SU-DHL-6 (cell line): Measurements from ENCODE around the gene BUB3.

Experiments
- H2AFZ ChIP-seq: fragments of 200-600 bp; sonication (generic); 2 replicates; pipeline ENCODE4 v1.6.1; 2014; ENCODE audit warnings: low read depth, mild to moderate bottlenecking, moderate library complexity, mixed read lengths, antibody characterized with exemption, low read length; ENCODE audit not compliant: severe bottlenecking
- H3F3A ChIP-seq: fragments of 200-600 bp; shearing (Covaris generic); 2 replicates; pipeline ENCODE4 v1.6.0; 2016; ENCODE audit warnings: antibody characterized with exemption, mild to moderate bottlenecking; ENCODE audit not compliant: insufficient read depth
- H3K27ac ChIP-seq: fragments of 200-600 bp; sonication (generic); 2 replicates; pipeline ENCODE4 v1.5.1; 2016; ENCODE audit warnings: low read depth, mild to moderate bottlenecking, low read length, moderate library complexity, mixed read lengths
- H3K27me3 ChIP-seq: fragments of 200-600 bp; sonication (generic), shearing (Covaris generic); 2 replicates; pipeline ENCODE4 v1.6.0; 2014; ENCODE audit warnings: mild to moderate bottlenecking, low read length
- H3K36me3 ChIP-seq: fragments of 200-600 bp; sonication (generic); 2 replicates; pipeline ENCODE4 v1.6.1; 2014; ENCODE audit warnings: mild to moderate bottlenecking, low read length, mixed read lengths
- H3K4me2 ChIP-seq: fragments of 300-600, 200-600 bp; shearing (Covaris generic), sonication (generic); 2 replicates; pipeline ENCODE4 v1.6.0; 2014; ENCODE audit warnings: low read length, low read depth, mild to moderate bottlenecking; ENCODE audit not compliant: poor library complexity, severe bottlenecking
- H3K4me3 ChIP-seq: fragments of 200-600 bp; sonication (generic); 2 replicates; pipeline ENCODE4 v1.5.1; 2014; ENCODE audit warnings: antibody characterized with exemption, low read length, mild to moderate bottlenecking, mixed read lengths; ENCODE audit not compliant: insufficient read depth, poor library complexity, severe bottlenecking
- H3K79me2 ChIP-seq: fragments of 200-600 bp; sonication (generic); 2 replicates; pipeline ENCODE4 v1.6.1; 2014; ENCODE audit warnings: mild to moderate bottlenecking, low read length, moderate library complexity; ENCODE audit not compliant: insufficient read depth
- H3K9ac ChIP-seq: fragments of 200-600 bp; sonication (generic); 2 replicates; pipeline ENCODE4 v1.7.0; 2014; ENCODE audit warnings: mild to moderate bottlenecking, low read length
- H3K9me2 ChIP-seq: fragments of 200-600 bp; sonication (generic); replicated peaks from 2 replicates; pipeline ENCODE4 v1.6.1; 2014; ENCODE audit warnings: low read length; ENCODE audit not compliant: insufficient read depth
- H3K9me3 ChIP-seq: fragments of 200-600 bp; sonication (generic); 2 replicates; pipeline ENCODE4 v1.6.1; 2014; ENCODE audit warnings: low read length, mixed read lengths; ENCODE audit not compliant: insufficient read depth
- H4K20me1 ChIP-seq: fragments of 200-600 bp; sonication (generic); 2 replicates; pipeline ENCODE4 v1.6.1; 2014; ENCODE audit warnings: low read depth, mild to moderate bottlenecking, antibody characterized with exemption, low read length, moderate library complexity, mixed read lengths
- CTCF ChIP-seq: fragments of 200-600 bp; sonication (generic); IDR thresholded peaks from one replicate; pipeline ENCODE4 v1.5.1; 2017; ENCODE audit warnings: antibody characterized with exemption, mild to moderate bottlenecking, low read length, moderate library complexity; ENCODE audit not compliant: insufficient read depth, poor library complexity, severe bottlenecking
- EZH2phosphoT487 ChIP-seq: fragments of 200-600 bp; sonication (generic), shearing (Covaris generic); conservative IDR thresholded peaks from 2 replicates; pipeline ENCODE4 v1.6.1; 2018; ENCODE audit warnings: mild to moderate bottlenecking, antibody characterized with exemption, low read length, moderate library complexity, mixed read lengths

The BUB3 gene

GRCh38 chr10:123134915-123135414 is 19.2 kb upstream of the BUB3 start:
- Histone ChIP-seq H3K4me3 (no peak overlapping the region), H3F3A (no peaks in the 10 kb centered on the region), H3K27ac (no peak overlapping the region), H3K27me3 (no peaks in the 10 kb centered on the region), H3K4me2 (no peak overlapping the region), H3K36me3 (no peaks in the 10 kb centered on the region), H4K20me1 (no peaks in the 10 kb centered on the region), H2AFZ (no peak overlapping the region), H3K9ac (no peak overlapping the region), H3K79me2 (no peaks in the 10 kb centered on the region), H3K9me2 (no peaks in the 10 kb centered on the region), H3K9me3 (no peaks in the 10 kb centered on the region)
- TF ChIP-seq EZH2phosphoT487, result no peak
- no peak for TF ChIP-seq CTCF

GRCh38 chr10:123135415-123136141 is 18.6 kb upstream of the BUB3 start, which contains the start of gene HMX3:
Gene HMX3 (plus strand): TSS chr10:123135970. CDS start chr10:123136051, 81 bp downstream.
- no peaks in the 10 kb centered on the region for H3K36me3 ChIP-seq
- no peak within 1 kb of the TSS for H2AFZ ChIP-seq
- TF ChIP-seq CTCF (no peak), EZH2phosphoT487 (no peak)
- H3K27ac ChIP-seq, result no peak within 1 kb of the TSS
- H3F3A ChIP-seq, result no peaks in the 10 kb centered on the region
- H3K4me3 ChIP-seq, result no peak within 1 kb of the TSS
- no peaks in the 10 kb centered on the region for H3K27me3 ChIP-seq
- no peaks in the 10 kb centered on the region for H4K20me1 ChIP-seq
- no peak within 1 kb of the TSS for H3K9ac ChIP-seq
- no peaks in the 10 kb centered on the region for H3K9me2 ChIP-seq
- H3K9me3 ChIP-seq, result no peaks in the 10 kb centered on the region
- no peak within 1 kb of the TSS for H3K4me2 ChIP-seq
- H3K79me2 ChIP-seq, result no peaks in the 10 kb centered on the region

- Histone ChIP-seq H3K27ac (no peak overlapping the region), H3K79me2 (no peaks in the 10 kb centered on the region), H3K36me3 (no peaks in the 10 kb centered on the region), H3K4me3 (no peak overlapping the region), H4K20me1 (no peaks in the 10 kb centered on the region), H2AFZ (no peak overlapping the region), H3F3A (no peaks in the 10 kb centered on the region), H3K9ac (no peak overlapping the region), H3K9me3 (no peaks in the 10 kb centered on the region), H3K4me2 (no peak overlapping the region), H3K9me2 (no peaks in the 10 kb centered on the region), H3K27me3 (no peaks in the 10 kb centered on the region)
- TF ChIP-seq EZH2phosphoT487 (no peak), CTCF (no peak)
These were observed 17.9 kb upstream of the BUB3 start for GRCh38 chr10:123136221-123136805.
